ENCODE measurements around the gene CCDC97. TPM values are rescaled to one million over a fixed set of nuclear protein-coding genes. Genes with fewer than 3 reads are reported as not detected.

The CCDC97 gene
- total RNA-seq, 1 donor from 2014 or later: 18.1 TPM

DNA sequence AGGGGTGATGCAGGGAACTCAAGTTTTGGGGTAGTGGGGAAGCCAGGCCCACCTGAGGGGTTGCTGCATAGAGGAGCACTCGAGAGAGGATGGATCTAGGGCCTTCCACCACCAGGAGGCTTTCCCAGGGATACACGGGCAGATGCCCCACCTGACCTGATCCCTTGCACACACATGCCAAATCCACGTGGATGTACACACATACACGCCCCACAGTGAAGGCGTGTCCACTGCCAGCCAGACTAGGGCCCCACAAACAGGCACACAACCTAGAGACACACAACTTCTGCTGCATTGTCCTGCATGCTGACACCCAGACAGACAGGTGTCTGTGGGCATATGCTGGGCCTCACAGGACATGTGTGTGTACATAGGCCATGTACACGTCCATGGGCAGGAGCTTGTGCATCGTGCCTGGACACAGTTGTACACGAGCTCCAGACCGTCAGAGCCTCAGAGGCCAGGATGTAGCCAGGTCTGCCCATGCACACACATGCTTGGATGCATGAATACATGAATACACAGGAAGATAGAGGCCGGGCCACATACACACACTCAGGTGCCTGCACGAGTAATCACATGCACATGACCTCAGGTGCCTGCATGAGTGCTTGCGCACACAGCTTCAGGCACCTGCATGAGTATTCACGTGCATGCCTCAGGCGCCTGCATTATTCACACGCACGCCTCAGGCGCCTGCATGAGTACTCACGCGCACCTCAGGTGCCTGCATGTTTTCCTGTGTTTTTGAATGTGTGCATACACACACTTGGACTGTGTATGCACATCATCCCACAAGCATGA, 8.9 kb downstream of the CCDC97 start:
- Histone ChIP-seq H3K36me3 (ENCODE audit: insufficient read depth, low read length) (peaks cover 20% of the 10 kb centered on the region), H3K4me2 (ENCODE audit: low read length) (no peak overlapping the region), H4K20me1 (ENCODE audit: insufficient read depth, low read length) (peaks cover 53% of the 10 kb centered on the region), H3K27me3 (ENCODE audit: insufficient read depth, low read length) (no peaks in the 10 kb centered on the region), H3K9ac (ENCODE audit: low read length) (no peak overlapping the region), H2AFZ (ENCODE audit: low read depth, low read length) (no peak overlapping the region), H3K4me1 (ENCODE audit: insufficient read depth, low read length) (peaks cover 32% of the 10 kb centered on the region), H3K27ac (ENCODE audit: low read depth, low read length) (no peak overlapping the region), H3K4me3 (ENCODE audit: insufficient read depth, low read depth, low read length) (no peak overlapping the region), H3K79me2 (ENCODE audit: insufficient read depth, low read length) (peaks cover 13% of the 10 kb centered on the region), H3K9me3 (ENCODE audit: insufficient read depth, low read depth, low read length) (no peaks in the 10 kb centered on the region)
- Mint-ChIP-seq H3K4me1 (ENCODE audit: low read depth, unreplicated experiment) (peaks cover 30% of the 10 kb centered on the region), H3K27ac (ENCODE audit: unreplicated experiment) (peak overlapping the region; percentile 18), H3K36me3 (ENCODE audit: low read depth, unreplicated experiment) (peaks cover 21% of the 10 kb centered on the region), H3K9me3 (ENCODE audit: unreplicated experiment) (no peaks in the 10 kb centered on the region), H3K4me3 (ENCODE audit: unreplicated experiment) (no peak overlapping the region), H3K27me3 (ENCODE audit: low read depth, unreplicated experiment) (no peaks in the 10 kb centered on the region)
- no peak for FAIRE-seq
- no peak for DNase-seq (ENCODE audit: low read depth)
- no peak for TF ChIP-seq EZH2 (IDR thresholded peaks at IDR 0.05; ENCODE audit: insufficient read depth, low read length)
- TF ChIP-seq, protein P1, sequence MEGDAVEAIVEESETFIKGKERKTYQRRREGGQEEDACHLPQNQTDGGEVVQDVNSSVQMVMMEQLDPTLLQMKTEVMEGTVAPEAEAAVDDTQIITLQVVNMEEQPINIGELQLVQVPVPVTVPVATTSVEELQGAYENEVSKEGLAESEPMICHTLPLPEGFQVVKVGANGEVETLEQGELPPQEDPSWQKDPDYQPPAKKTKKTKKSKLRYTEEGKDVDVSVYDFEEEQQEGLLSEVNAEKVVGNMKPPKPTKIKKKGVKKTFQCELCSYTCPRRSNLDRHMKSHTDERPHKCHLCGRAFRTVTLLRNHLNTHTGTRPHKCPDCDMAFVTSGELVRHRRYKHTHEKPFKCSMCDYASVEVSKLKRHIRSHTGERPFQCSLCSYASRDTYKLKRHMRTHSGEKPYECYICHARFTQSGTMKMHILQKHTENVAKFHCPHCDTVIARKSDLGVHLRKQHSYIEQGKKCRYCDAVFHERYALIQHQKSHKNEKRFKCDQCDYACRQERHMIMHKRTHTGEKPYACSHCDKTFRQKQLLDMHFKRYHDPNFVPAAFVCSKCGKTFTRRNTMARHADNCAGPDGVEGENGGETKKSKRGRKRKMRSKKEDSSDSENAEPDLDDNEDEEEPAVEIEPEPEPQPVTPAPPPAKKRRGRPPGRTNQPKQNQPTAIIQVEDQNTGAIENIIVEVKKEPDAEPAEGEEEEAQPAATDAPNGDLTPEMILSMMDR (IDR thresholded peaks at IDR 0.05; ENCODE audit: insufficient read depth, low read depth, low read length): no peak

DNA sequence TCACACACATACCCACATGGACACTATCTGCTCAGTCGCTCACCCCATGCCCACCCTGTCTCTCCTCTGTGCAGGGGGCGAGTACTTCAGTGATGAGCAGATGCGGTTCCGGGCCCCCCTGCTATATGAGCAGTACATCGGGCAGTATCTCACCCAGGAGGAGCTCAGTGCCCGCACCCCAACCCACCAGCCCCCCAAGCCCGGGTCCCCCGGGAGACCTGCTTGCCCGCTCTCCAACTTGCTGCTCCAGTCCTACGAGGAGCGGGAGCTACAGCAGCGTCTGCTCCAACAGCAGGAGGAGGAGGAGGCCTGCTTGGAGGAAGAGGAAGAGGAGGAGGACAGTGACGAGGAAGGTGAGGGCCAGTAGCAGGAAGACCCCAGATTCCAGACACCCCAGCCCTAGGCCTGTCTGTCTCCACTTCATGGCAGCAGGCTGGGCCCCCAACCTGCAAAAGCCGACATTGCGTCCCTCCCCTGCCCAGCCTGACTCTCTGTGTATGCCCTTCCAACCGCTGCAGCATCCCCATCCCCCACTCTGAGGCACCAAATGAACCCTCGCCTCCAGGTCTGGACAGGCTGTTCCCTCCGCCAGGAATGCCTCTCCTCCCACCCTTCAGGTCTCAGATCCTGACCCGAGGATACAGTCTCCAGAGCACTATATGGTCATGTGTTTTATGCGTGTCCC, 9.7 kb downstream of the CCDC97 start:
- peaks cover 37% of the 10 kb centered on the region for H3K4me1 Mint-ChIP-seq (ENCODE audit: low read depth, unreplicated experiment)
- H3K36me3 ChIP-seq (ENCODE audit: insufficient read depth, low read length): peaks cover 23% of the 10 kb centered on the region
- H3K27me3 ChIP-seq (ENCODE audit: insufficient read depth, low read length): no peaks in the 10 kb centered on the region
- peaks cover 11% of the 10 kb centered on the region for H3K79me2 ChIP-seq (ENCODE audit: insufficient read depth, low read length)
- FAIRE-seq (no peak), DNase-seq (ENCODE audit: low read depth) (no peak)
- TF ChIP-seq, protein P1 (IDR thresholded peaks at IDR 0.05; ENCODE audit: insufficient read depth, low read depth, low read length): no peak
- no peak for TF ChIP-seq EZH2 (IDR thresholded peaks at IDR 0.05; ENCODE audit: insufficient read depth, low read length)
- H3K27ac Mint-ChIP-seq (ENCODE audit: unreplicated experiment): no peak overlapping the region
- no peaks in the 10 kb centered on the region for H3K27me3 Mint-ChIP-seq (ENCODE audit: low read depth, unreplicated experiment)
- H3K9ac ChIP-seq (ENCODE audit: low read length): no peak overlapping the region
- no peak overlapping the region for H3K4me3 ChIP-seq (ENCODE audit: insufficient read depth, low read depth, low read length)
- H3K4me2 ChIP-seq (ENCODE audit: low read length): no peak overlapping the region
- H3K27ac ChIP-seq (ENCODE audit: low read depth, low read length): no peak overlapping the region
- peaks cover 39% of the 10 kb centered on the region for H3K4me1 ChIP-seq (ENCODE audit: insufficient read depth, low read length)
- H4K20me1 ChIP-seq (ENCODE audit: insufficient read depth, low read length): peaks cover 49% of the 10 kb centered on the region
- no peak overlapping the region for H3K4me3 Mint-ChIP-seq (ENCODE audit: unreplicated experiment)
- no peak overlapping the region for H2AFZ ChIP-seq (ENCODE audit: low read depth, low read length)
- no peaks in the 10 kb centered on the region for H3K9me3 ChIP-seq (ENCODE audit: insufficient read depth, low read depth, low read length)
- H3K9me3 Mint-ChIP-seq (ENCODE audit: unreplicated experiment): no peaks in the 10 kb centered on the region
- peaks cover 21% of the 10 kb centered on the region for H3K36me3 Mint-ChIP-seq (ENCODE audit: low read depth, unreplicated experiment)

DNA sequence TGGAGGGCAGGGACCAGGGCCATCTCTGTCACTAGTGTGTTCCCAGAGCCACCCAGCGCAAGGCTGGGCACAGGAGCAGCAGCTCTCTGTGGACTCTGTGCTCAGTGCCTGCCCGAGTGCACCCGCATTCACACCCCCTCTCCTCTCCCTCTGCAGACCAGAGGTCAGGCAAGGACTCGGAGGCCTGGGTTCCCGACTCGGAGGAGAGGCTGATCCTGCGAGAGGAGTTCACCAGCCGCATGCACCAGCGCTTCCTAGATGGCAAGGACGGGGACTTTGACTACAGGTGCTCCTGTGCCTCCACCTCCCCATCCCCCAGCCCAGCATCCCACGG, 10.2 kb downstream of the CCDC97 start:
- H3K27me3 ChIP-seq (ENCODE audit: insufficient read depth, low read length): no peaks in the 10 kb centered on the region
- H3K36me3 ChIP-seq (ENCODE audit: insufficient read depth, low read length): peaks cover 23% of the 10 kb centered on the region
- peaks cover 49% of the 10 kb centered on the region for H4K20me1 ChIP-seq (ENCODE audit: insufficient read depth, low read length)
- H3K36me3 Mint-ChIP-seq (ENCODE audit: low read depth, unreplicated experiment): peaks cover 21% of the 10 kb centered on the region
- no peak overlapping the region for H3K4me3 ChIP-seq (ENCODE audit: insufficient read depth, low read depth, low read length)
- H2AFZ ChIP-seq (ENCODE audit: low read depth, low read length): no peak overlapping the region
- H3K9me3 Mint-ChIP-seq (ENCODE audit: unreplicated experiment): no peaks in the 10 kb centered on the region
- H3K79me2 ChIP-seq (ENCODE audit: insufficient read depth, low read length): peaks cover 10% of the 10 kb centered on the region
- no peak overlapping the region for H3K9ac ChIP-seq (ENCODE audit: low read length)
- TF ChIP-seq, protein P1 (IDR thresholded peaks at IDR 0.05; ENCODE audit: insufficient read depth, low read depth, low read length): no peak
- no peak for TF ChIP-seq EZH2 (IDR thresholded peaks at IDR 0.05; ENCODE audit: insufficient read depth, low read length)
- H3K4me1 ChIP-seq (ENCODE audit: insufficient read depth, low read length): peaks cover 44% of the 10 kb centered on the region
- H3K27me3 Mint-ChIP-seq (ENCODE audit: low read depth, unreplicated experiment): no peaks in the 10 kb centered on the region
- FAIRE-seq (no peak), DNase-seq (ENCODE audit: low read depth) (no peak)
- H3K9me3 ChIP-seq (ENCODE audit: insufficient read depth, low read depth, low read length): no peaks in the 10 kb centered on the region
- H3K4me2 ChIP-seq (ENCODE audit: low read length): no peak overlapping the region
- no peak overlapping the region for H3K27ac Mint-ChIP-seq (ENCODE audit: unreplicated experiment)
- H3K27ac ChIP-seq (ENCODE audit: low read depth, low read length): no peak overlapping the region
- peaks cover 39% of the 10 kb centered on the region for H3K4me1 Mint-ChIP-seq (ENCODE audit: low read depth, unreplicated experiment)
- H3K4me3 Mint-ChIP-seq (ENCODE audit: unreplicated experiment): no peak overlapping the region
